ENCODE data around the gene NEU2. TPM values are rescaled to one million over a fixed set of nuclear protein-coding genes. Genes with fewer than 3 reads are reported as not detected.

The NEU2 gene
- not detected in 2 replicates for total RNA-seq

GRCh38 chr2:233032551-233033320 is at the start of gene NEU2:
TSS of gene NEU2 (plus strand) at chr2:233032672. CDS start at chr2:233032672, 0 bp downstream.

GRCh38 chr2:233013027-233013461 is 19.4 kb upstream of the NEU2 start, which contains the start of gene NGEF:
TSS of gene NGEF (minus strand) at chr2:233013256. CDS start at chr2:232974890, 38,366 bp downstream.

GRCh38 chr2:233059797-233060500 is 27.5 kb downstream of the NEU2 start, which contains the start of gene INPP5D:
TSS of gene INPP5D (plus strand) at chr2:233060342. CDS start at chr2:233060479, 137 bp downstream.

Other genes with a start within 250 kb of the NEU2 start
- gene SNORC, start 162.4 kb upstream of the NEU2 start, total RNA-seq, result 1.5 and 9.9 TPM in 2 replicates
- 1.9 and 2.2 TPM in 2 replicates for gene NGEF, start 19.4 kb upstream of the NEU2 start, total RNA-seq
- gene INPP5D, start 27.7 kb downstream of the NEU2 start, total RNA-seq, result 0.15 and 1.0 TPM in 2 replicates
- gene ATG16L1, start 219.0 kb downstream of the NEU2 start, total RNA-seq, result 14.3 and 16.4 TPM in 2 replicates